Cardiac fibroblast (primary cell): ENCODE measurements around the gene ELAPOR1.

Source experiments
- DNase-seq, 2 donors: peaks; one replicate each; pipeline versions ENCODE4 v3.0.0 to v3.0.0-alpha.2; 2010; ENCODE audit warnings: low read depth in 2 of 2
- H3K4me3 ChIP-seq, 2 donors: replicated peaks in 1 of 2; 1 replicate in 1 of 2; 2 replicates in 1 of 2; pipeline ENCODE4 v1.5.1; 2011; ENCODE audit warnings: low read depth in 2 of 2, low read length in 2 of 2, mild to moderate bottlenecking in 2 of 2, moderate library complexity in 1 of 2
- TF ChIP-seq, protein P1 (sequence below): IDR thresholded peaks from one replicate; pipeline ENCODE4 v1.5.1; 2011; ENCODE audit warnings: low read depth, mild to moderate bottlenecking, low read length, inconsistent platforms

The ELAPOR1 gene

DNA sequence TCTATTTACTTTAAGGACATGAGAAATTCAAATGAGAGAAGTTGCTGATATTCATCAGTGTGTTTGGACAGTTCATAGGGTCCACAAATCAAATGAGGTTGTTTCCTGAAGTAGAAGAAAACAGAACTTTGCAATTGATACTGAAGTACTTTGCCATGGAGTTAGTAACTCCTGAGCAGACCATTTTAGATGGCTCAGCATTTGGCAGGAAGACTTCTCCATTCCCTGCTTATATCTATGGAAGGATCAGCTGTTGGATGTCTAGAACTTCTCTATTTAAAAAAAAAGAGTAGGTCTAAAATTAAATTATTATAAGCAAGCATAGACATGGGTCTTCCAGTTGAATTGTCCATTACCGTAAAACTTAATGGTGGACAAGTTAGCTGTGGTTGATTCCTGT is 18.3 kb upstream of the ELAPOR1 start:
- H3K4me3 ChIP-seq = no peak overlapping the region
- no peak for DNase-seq
- TF ChIP-seq, protein P1, sequence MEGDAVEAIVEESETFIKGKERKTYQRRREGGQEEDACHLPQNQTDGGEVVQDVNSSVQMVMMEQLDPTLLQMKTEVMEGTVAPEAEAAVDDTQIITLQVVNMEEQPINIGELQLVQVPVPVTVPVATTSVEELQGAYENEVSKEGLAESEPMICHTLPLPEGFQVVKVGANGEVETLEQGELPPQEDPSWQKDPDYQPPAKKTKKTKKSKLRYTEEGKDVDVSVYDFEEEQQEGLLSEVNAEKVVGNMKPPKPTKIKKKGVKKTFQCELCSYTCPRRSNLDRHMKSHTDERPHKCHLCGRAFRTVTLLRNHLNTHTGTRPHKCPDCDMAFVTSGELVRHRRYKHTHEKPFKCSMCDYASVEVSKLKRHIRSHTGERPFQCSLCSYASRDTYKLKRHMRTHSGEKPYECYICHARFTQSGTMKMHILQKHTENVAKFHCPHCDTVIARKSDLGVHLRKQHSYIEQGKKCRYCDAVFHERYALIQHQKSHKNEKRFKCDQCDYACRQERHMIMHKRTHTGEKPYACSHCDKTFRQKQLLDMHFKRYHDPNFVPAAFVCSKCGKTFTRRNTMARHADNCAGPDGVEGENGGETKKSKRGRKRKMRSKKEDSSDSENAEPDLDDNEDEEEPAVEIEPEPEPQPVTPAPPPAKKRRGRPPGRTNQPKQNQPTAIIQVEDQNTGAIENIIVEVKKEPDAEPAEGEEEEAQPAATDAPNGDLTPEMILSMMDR = no peak

GRCh38 chr1:109096120-109096519 is 17.8 kb upstream of the ELAPOR1 start:
- H3K4me3 ChIP-seq = no peak overlapping the region
- no peak for DNase-seq
- TF ChIP-seq, protein P1 = no peak

DNA sequence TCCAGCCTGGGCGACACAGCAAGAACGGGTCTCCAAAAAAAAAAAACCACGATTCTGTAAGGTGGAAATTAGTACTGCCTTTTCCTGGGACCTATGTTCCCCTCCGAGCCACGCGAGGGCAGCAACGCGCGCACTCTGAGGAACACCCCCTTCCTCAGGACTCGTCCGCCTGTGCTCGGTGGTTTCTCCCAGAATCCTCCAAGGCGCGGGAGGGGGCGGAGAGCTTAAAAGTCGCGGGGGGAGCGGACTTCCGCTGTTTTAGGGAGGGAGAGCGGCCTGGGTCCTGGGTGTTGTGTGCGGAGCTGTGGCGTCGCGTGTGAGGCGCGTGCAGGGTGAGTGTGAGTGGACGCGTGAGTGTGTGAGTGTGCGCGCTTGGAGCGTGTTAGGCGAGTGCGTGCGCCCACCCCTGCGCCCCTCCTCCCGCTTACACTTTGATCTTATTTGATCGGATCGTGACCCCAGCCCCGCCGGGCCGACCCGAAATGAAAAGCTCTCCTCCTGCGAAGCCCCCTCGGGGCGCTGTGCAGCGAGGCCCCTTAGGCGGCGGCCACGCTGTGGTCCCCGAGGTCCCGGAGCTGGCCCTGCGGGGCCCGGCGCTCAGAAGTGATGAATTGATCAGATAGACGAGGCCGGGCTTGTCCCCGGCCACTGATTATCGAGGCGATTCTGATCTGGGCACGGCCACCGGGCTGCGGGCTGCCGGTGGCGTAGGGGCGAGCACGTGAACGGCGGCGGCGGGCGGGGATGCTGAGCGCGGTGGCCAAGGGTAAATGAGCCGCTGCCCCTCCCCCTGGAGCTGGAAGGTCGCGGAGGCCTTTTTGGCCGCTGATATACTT is 13.8 kb upstream of the ELAPOR1 start:
- TF ChIP-seq, protein P1 = peak; percentile 83

DNA sequence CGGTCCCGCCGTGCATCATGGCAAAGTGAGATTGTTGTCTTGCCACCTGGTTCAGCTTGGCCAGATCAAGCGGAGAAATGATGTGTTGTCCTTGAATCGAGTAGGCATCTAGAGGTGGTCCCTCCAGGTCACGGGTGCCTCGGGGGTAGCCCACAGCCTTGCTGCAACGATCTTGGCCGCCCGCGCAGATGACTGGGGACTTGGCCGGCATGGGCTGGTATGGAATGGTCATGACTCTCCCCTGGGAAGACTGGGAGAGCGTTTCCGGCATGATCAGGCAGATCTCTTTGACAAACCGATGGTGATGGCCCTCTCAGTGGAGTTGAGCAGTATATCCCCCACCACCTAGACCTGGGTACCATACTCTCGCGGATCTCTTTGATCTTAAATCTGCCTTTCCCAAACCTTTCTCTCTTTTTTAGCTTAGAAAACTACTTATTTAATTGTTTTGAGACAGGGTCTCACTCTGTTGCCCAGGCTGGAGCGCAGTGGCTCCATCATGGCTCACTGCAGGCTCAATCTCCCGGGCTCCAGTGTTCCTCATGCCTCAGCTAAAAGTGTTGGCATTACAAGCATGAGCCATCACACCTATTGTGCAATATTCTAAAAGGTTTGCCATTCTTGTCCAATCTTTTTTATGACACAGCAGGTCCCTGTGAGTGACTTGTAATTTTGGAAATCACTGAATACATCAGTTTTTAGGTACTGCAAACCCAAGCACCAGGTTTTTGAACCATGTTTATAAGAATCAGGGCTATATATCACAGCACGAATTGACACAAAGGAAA is 9.4 kb upstream of the ELAPOR1 start:
- peak; percentile 21 to 46 for DNase-seq
- no peak overlapping the region for H3K4me3 ChIP-seq
- TF ChIP-seq, protein P1 = no peak

More for the DNA sequence above, 13.8 kb upstream of the ELAPOR1 start:
- peak; percentile 98 to 99 for DNase-seq
- peak overlapping the region; percentile 94 to 96 for H3K4me3 ChIP-seq

DNA sequence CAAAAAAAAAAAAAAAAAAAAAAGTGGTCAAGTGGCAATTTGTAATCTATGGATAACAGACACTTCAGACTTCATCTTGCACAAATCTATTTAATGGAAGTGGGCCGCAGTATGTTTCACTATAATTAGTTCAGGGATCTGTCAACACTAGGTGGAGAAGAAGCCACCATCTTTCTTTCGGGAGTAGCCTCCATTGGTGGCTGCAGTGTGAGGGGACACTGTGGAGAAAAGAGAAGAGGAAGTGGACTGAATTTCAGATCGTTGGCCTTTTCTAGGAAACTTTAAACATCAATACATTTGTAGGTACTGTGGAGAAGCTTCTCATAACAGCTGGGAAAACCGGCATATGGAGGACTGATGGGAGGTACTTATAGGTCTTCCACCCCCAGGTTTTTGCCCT is 8.0 kb upstream of the ELAPOR1 start:
- DNase-seq = no peak
- TF ChIP-seq, protein P1 = no peak
- no peak overlapping the region for H3K4me3 ChIP-seq

- TF ChIP-seq, protein P1 = no peak
- H3K4me3 ChIP-seq = no peak overlapping the region
- DNase-seq = no peak
Observed at GRCh38 chr1:109107785-109108184, 6.1 kb upstream of the ELAPOR1 start.
